Prostate gland (tissue), 2 donors: Measurements from ENCODE around the gene CCDC86. TPM values are rescaled to one million over a fixed set of nuclear protein-coding genes. Genes with fewer than 3 reads are reported as not detected.

Experiments used
- DNase-seq: peaks from one replicate; pipeline ENCODE4 v3.0.0-alpha.2; 2019; ENCODE audit warnings: low spot score
- H3K27ac ChIP-seq, 2 donors: fragments of 200-600 bp; sonication (generic); 2 replicates each; pipeline ENCODE4 v1.5.1; 2017 to 2019
- H3K27me3 ChIP-seq: fragments of 200-600 bp; sonication (generic); replicated peaks from 2 replicates; pipeline ENCODE4 v1.5.1; 2019; ENCODE audit not compliant: insufficient read depth
- H3K36me3 ChIP-seq, 2 donors: fragments of 200-600 bp; sonication (generic); 1 replicate in 1 of 2; 2 replicates in 1 of 2; pipeline versions ENCODE4 v1.5.1 to v1.8.1; 2017 to 2019
- H3K4me1 ChIP-seq: fragments of 200-600 bp; sonication (generic); replicated peaks from 2 replicates; pipeline ENCODE4 v1.5.1; 2019
- H3K4me3 ChIP-seq, 2 donors: fragments of 200-600 bp; sonication (generic); 2 replicates each; pipeline ENCODE4 v1.5.1; 2017 to 2019
- H3K9me3 ChIP-seq: fragments of 200-600 bp; sonication (generic); 2 replicates; pipeline ENCODE4 v1.5.1; 2017
- CTCF ChIP-seq, 4 experiments: fragments of 200-600 bp in 2 of 4; fragments of 450-650 bp in 2 of 4; sonication (generic) in 2 of 4; IDR thresholded peaks; 1 replicate in 3 of 4; 2 replicates in 1 of 4; pipeline ENCODE4 v1.5.1; 2016 to 2019; ENCODE audit warnings: antibody characterized with exemption in 4 of 4, mild to moderate bottlenecking in 2 of 4, moderate library complexity in 2 of 4
- POLR2A ChIP-seq: fragments of 450-650 bp; IDR thresholded peaks from one replicate; pipeline ENCODE4 v1.6.1; 2016; ENCODE audit warnings: antibody characterized with exemption, mild to moderate bottlenecking
- POLR2AphosphoS5 ChIP-seq: sonication (generic); formaldehyde crosslinking; IDR thresholded peaks from one replicate; pipeline ENCODE4 v1.6.1; 2017; ENCODE audit warnings: antibody characterized with exemption
- WGBS: methylation state at CpG from one replicate; pipeline ENCODE4 v1.1.5; 2018; 5-methylcytosine and 5-hydroxymethylcytosine counted together
- intact Hi-C: fragments of 100-400 bp; cut with DNase I; formaldehyde crosslinking; loops from one replicate; pipeline ENCODE4 v1.14.2; 2022
- total RNA-seq, 2 donors: library from RNA; depleted of rRNA; stranded (reverse); fragments of >200 nt; gene quantifications; one replicate each; pipeline ENCODE4 v1.1.0, GENCODE V29; 2016

The CCDC86 gene
- total RNA-seq, 2 donors from 2014 or later, result 48.7 to 56.7 TPM

GRCh38 chr11:60855726-60856633 lies 14.1 kb downstream of the CCDC86 start, which contains the start of gene PTGDR2:
Gene PTGDR2 (minus strand): TSS chr11:60855950. CDS start chr11:60853722, 2,228 bp downstream.
- WGBS, result 55% methylated on average over 14 of the region's 14 CpGs
- Histone ChIP-seq H3K4me1 (no peaks in the 10 kb centered on the region), H3K27me3 (no peaks in the 10 kb centered on the region), H3K4me3 (no peak within 1 kb of the TSS), H3K27ac (no peak within 1 kb of the TSS), H3K36me3 (no peaks in the 10 kb centered on the region), H3K9me3 (no peaks in the 10 kb centered on the region)
- no peak for DNase-seq
- TF ChIP-seq POLR2A (no peak), CTCF (IDR thresholded peaks at IDR 0.05) (no peak), POLR2AphosphoS5 (no peak)
- intact Hi-C loops, result no loop called here

- TF ChIP-seq CTCF (IDR thresholded peaks at IDR 0.05) (no peak), POLR2AphosphoS5 (no peak), POLR2A (no peak)
- H3K4me3 ChIP-seq, result no peak overlapping the region
- no peaks in the 10 kb centered on the region for H3K36me3 ChIP-seq
- H3K4me1 ChIP-seq, result no peaks in the 10 kb centered on the region
- H3K9me3 ChIP-seq, result no peaks in the 10 kb centered on the region
- no peaks in the 10 kb centered on the region for H3K27me3 ChIP-seq
- intact Hi-C loops, result no loop called here
- no peak for DNase-seq
- no peak overlapping the region for H3K27ac ChIP-seq
- WGBS, result 90% methylated on average over 5 of the region's 5 CpGs
Measured at GRCh38 chr11:60857378-60858232, 15.7 kb downstream of the CCDC86 start.

- no peaks in the 10 kb centered on the region for H3K9me3 ChIP-seq
- no peak for DNase-seq
- TF ChIP-seq POLR2AphosphoS5 (no peak), CTCF (IDR thresholded peaks at IDR 0.05) (no peak), POLR2A (no peak)
- H3K36me3 ChIP-seq, result no peaks in the 10 kb centered on the region
- no peak overlapping the region for H3K27ac ChIP-seq
- no peaks in the 10 kb centered on the region for H3K4me1 ChIP-seq
- WGBS, result 84% methylated on average over 8 of the region's 8 CpGs
- no peak overlapping the region for H3K4me3 ChIP-seq
- intact Hi-C loops, result no loop called here
- no peaks in the 10 kb centered on the region for H3K27me3 ChIP-seq
Measured at GRCh38 chr11:60858236-60858635, 16.3 kb downstream of the CCDC86 start.

GRCh38 chr11:60858731-60859464 lies 17.0 kb downstream of the CCDC86 start:
- no peaks in the 10 kb centered on the region for H3K36me3 ChIP-seq
- 81% methylated on average over 4 of the region's 4 CpGs for WGBS
- no peaks in the 10 kb centered on the region for H3K9me3 ChIP-seq
- H3K27me3 ChIP-seq, result no peaks in the 10 kb centered on the region
- no peak overlapping the region for H3K27ac ChIP-seq
- intact Hi-C loops, result no loop called here
- no peak overlapping the region for H3K4me3 ChIP-seq
- DNase-seq, result no peak
- H3K4me1 ChIP-seq, result no peaks in the 10 kb centered on the region
- TF ChIP-seq CTCF (IDR thresholded peaks at IDR 0.05), result no peak
- no peak for TF ChIP-seq POLR2AphosphoS5
- TF ChIP-seq POLR2A, result no peak
